Panc1 (cell line): Measurements from ENCODE around the gene CLASRP. TPM values are rescaled to one million over a fixed set of nuclear protein-coding genes. Genes with fewer than 3 reads are reported as not detected.

Source experiments
- ATAC-seq: fragments of 200-7000 bp; cut with Tn5 transposase; 2 replicates; pipeline ENCODE4 v1.9.1; 2020; ENCODE audit warnings: mild to moderate bottlenecking, moderate library complexity
- BruUV-seq: library from RNA; stranded (reverse); fragments of 400-500 nt; replicated peaks from 2 replicates; lab custom pipeline; 2021; lab: Mats Ljungman, UMichigan
- CTCF ChIA-PET: fragments of 300-600 bp; sonication (Branson Sonifier 250); formaldehyde crosslinking; loops from one replicate; lab custom pipeline; 2022; ENCODE audit warnings: antibody characterized with exemption; lab: Charles Lee
- POLR2A ChIA-PET: fragments of 300-600 bp; sonication (Branson Sonifier 250); formaldehyde crosslinking; loops from one replicate; lab custom pipeline; 2022; ENCODE audit warnings: antibody characterized with exemption; lab: Charles Lee
- DNase-seq: peaks from one replicate; pipeline ENCODE4 v3.0.0-alpha.2; 2010; ENCODE audit warnings: low read depth, low spot score
- H3K27ac ChIP-seq: 2 replicates; pipeline ENCODE4 v1.5.1; 2011; ENCODE audit warnings: mild to moderate bottlenecking, low read length, inconsistent platforms
- H3K27me3 ChIP-seq: fragments of 200-500 bp; sonication (Bioruptor generic); 2 replicates; pipeline ENCODE4 v1.6.0; 2014; ENCODE audit warnings: low read length, inconsistent platforms; ENCODE audit not compliant: control insufficient read depth, insufficient read depth
- H3K36me3 ChIP-seq: fragments of 200-500 bp; sonication (Bioruptor generic); 2 replicates; pipeline ENCODE4 v1.5.1; 2014; ENCODE audit warnings: inconsistent platforms, mild to moderate bottlenecking, low read length, moderate library complexity; ENCODE audit not compliant: control insufficient read depth, insufficient read depth
- H3K4me1 ChIP-seq: 2 replicates; pipeline ENCODE4 v1.5.1; 2011; ENCODE audit warnings: inconsistent platforms, mild to moderate bottlenecking, low read length, moderate library complexity; ENCODE audit not compliant: control insufficient read depth, insufficient read depth
- H3K4me3 ChIP-seq, 2 experiments: 2 replicates each; pipeline ENCODE4 v1.5.1; 2011 to 2012; ENCODE audit warnings: low read depth in 2 of 2, low read length in 2 of 2, mild to moderate bottlenecking in 2 of 2, inconsistent platforms in 1 of 2, moderate library complexity in 1 of 2
- H3K9me3 ChIP-seq: fragments of 200-500 bp; sonication (Bioruptor generic); 2 replicates; pipeline ENCODE4 v1.5.1; 2014; ENCODE audit warnings: low read depth, mild to moderate bottlenecking, inconsistent platforms, low read length, moderate library complexity; ENCODE audit not compliant: control insufficient read depth, insufficient read depth
- POLR2AphosphoS5 ChIP-seq: IDR thresholded peaks from 2 replicates; pipeline ENCODE4 v1.6.1; 2012; ENCODE audit warnings: mild to moderate bottlenecking, low read depth, low read length, moderate library complexity
- SIN3A ChIP-seq: IDR thresholded peaks from 2 replicates; pipeline ENCODE4 v1.6.1; 2012; ENCODE audit warnings: low read depth, mild to moderate bottlenecking, low read length, moderate library complexity, borderline replicate concordance; ENCODE audit not compliant: insufficient read depth
- TCF7L2 ChIP-seq: IDR thresholded peaks from 2 replicates; pipeline ENCODE4 v1.6.1; 2011; ENCODE audit warnings: mild to moderate bottlenecking, low read depth, low read length, inconsistent platforms
- in situ Hi-C: cut with HindIII; loops from 2 replicates; pipeline ENCODE4 v1.10.0; 2016; ENCODE audit warnings: low sequenced_read_pairs, low pct_unique_long_range_greater_than_20kb
- intact Hi-C: fragments of 100-400 bp; cut with micrococcal nuclease; formaldehyde crosslinking; loops from one replicate; pipeline ENCODE4 v1.10.0; 2022; ENCODE audit not compliant: unreplicated experiment
- total RNA-seq: library from RNA; stranded (reverse); gene quantifications from one replicate; pipeline ENCODE4 v1.2.1, GENCODE V29; 2021; ENCODE audit not compliant: unreplicated experiment
- TF ChIP-seq, protein P1 (sequence below): fragments of 450-650 bp; IDR thresholded peaks from 2 replicates; pipeline ENCODE4 v1.5.1; 2017; ENCODE audit warnings: mild to moderate bottlenecking
- TF ChIP-seq, protein P2 (sequence below), 2 experiments: IDR thresholded peaks; 2 replicates each; pipeline ENCODE4 v1.6.1; 2011 to 2012; ENCODE audit warnings: low read depth in 2 of 2, control low read depth in 1 of 2, low read length in 1 of 2, mild to moderate bottlenecking in 1 of 2, moderate library complexity in 1 of 2; ENCODE audit not compliant: insufficient read depth in 1 of 2

The CLASRP gene
- total RNA-seq, 1 experiment from 2014 or later = 72.4 TPM

DNA sequence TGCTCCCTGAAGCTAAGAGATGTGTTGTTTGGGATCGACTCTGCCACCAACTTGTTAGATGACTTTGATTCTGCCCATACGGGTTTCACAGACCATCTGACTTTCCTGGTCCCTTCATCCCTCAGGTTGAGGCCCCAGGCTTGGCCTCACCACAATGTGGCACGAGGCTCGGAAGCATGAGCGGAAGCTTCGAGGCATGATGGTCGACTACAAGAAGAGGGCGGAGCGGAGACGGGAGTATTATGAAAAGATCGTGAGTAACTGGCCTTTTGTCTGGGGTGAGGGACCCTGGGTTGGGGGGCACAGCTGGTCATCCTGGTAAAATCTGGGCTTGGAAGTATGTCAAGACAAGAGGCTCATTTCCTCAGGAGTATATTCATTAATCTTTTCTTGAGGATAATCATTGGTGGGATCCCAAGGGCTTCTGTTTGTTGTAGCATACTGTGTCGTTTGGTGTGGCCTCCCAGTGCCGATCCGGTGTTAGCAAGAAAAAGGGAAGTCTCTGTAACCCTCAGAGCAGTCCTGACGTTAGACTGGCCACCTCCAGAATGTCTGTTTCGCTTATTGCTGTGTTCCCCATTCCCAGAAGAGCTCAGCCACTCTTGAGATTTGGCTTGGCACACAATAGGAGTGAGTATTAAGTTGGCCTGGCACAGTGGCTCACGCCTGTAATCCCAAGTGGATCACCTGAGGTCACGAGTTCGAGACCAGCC is 1.4 kb downstream of the CLASRP start:
- intact Hi-C loops (no loop called here), in situ Hi-C loops (no loop called here)
- ATAC-seq = no peak
- Histone ChIP-seq H3K4me1 (peaks cover 6% of the 10 kb centered on the region; the same call in 1 of the 2 replicates), H3K36me3 (peaks cover 5% of the 10 kb centered on the region), H3K27ac (peak overlapping the region; percentile 86; the same call in 1 of the 2 replicates), H3K9me3 (no peaks in the 10 kb centered on the region), H3K27me3 (no peaks in the 10 kb centered on the region), H3K4me3 (peak overlapping the region; percentile 83)
- TSS peak; percentile 87 for BruUV-seq
- ChIA-PET POLR2A (no interaction called here), CTCF (interaction anchor here (1.9 kb wide), 1 partner anchor 20 kb away, joined by 4 read pairs; no protein-coding TSS in a partner anchor)
- no peak for DNase-seq
- TF ChIP-seq, protein P1, sequence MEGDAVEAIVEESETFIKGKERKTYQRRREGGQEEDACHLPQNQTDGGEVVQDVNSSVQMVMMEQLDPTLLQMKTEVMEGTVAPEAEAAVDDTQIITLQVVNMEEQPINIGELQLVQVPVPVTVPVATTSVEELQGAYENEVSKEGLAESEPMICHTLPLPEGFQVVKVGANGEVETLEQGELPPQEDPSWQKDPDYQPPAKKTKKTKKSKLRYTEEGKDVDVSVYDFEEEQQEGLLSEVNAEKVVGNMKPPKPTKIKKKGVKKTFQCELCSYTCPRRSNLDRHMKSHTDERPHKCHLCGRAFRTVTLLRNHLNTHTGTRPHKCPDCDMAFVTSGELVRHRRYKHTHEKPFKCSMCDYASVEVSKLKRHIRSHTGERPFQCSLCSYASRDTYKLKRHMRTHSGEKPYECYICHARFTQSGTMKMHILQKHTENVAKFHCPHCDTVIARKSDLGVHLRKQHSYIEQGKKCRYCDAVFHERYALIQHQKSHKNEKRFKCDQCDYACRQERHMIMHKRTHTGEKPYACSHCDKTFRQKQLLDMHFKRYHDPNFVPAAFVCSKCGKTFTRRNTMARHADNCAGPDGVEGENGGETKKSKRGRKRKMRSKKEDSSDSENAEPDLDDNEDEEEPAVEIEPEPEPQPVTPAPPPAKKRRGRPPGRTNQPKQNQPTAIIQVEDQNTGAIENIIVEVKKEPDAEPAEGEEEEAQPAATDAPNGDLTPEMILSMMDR = no peak
- TF ChIP-seq POLR2AphosphoS5 (no peak), TCF7L2 (no peak), SIN3A (no peak)
- TF ChIP-seq, protein P2, sequence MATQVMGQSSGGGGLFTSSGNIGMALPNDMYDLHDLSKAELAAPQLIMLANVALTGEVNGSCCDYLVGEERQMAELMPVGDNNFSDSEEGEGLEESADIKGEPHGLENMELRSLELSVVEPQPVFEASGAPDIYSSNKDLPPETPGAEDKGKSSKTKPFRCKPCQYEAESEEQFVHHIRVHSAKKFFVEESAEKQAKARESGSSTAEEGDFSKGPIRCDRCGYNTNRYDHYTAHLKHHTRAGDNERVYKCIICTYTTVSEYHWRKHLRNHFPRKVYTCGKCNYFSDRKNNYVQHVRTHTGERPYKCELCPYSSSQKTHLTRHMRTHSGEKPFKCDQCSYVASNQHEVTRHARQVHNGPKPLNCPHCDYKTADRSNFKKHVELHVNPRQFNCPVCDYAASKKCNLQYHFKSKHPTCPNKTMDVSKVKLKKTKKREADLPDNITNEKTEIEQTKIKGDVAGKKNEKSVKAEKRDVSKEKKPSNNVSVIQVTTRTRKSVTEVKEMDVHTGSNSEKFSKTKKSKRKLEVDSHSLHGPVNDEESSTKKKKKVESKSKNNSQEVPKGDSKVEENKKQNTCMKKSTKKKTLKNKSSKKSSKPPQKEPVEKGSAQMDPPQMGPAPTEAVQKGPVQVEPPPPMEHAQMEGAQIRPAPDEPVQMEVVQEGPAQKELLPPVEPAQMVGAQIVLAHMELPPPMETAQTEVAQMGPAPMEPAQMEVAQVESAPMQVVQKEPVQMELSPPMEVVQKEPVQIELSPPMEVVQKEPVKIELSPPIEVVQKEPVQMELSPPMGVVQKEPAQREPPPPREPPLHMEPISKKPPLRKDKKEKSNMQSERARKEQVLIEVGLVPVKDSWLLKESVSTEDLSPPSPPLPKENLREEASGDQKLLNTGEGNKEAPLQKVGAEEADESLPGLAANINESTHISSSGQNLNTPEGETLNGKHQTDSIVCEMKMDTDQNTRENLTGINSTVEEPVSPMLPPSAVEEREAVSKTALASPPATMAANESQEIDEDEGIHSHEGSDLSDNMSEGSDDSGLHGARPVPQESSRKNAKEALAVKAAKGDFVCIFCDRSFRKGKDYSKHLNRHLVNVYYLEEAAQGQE (IDR thresholded peaks at IDR 0.05; ENCODE audit: insufficient read depth in 1 of 2, low read depth in 2 of 2, low read length in 1 of 2) = no peak

DNA sequence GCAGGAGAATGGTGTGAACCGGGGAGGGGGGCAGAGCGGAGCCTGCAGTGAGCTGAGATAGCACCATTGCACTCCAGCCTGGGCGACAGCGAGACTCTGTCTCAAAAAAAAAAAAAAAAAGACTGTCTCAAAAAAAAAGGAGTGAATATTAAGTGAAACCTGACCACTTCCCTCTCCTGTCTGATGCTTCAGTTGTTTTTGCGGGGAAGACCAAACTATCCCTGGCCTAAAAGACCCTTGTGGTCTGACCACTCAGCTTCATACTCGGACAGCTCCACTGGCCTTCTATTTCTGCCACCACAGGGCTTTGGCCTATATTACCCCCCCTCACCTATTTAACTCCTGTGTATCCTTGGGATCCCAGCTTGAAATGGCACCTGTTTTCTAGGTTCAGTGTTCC is 2.3 kb downstream of the CLASRP start:
- H3K4me1 ChIP-seq = peaks cover 6% of the 10 kb centered on the region; the same call in 1 of the 2 replicates
- no TSS peak for BruUV-seq
- in situ Hi-C loops (no loop called here), intact Hi-C loops (no loop called here)
- TF ChIP-seq, protein P2 (IDR thresholded peaks at IDR 0.05; ENCODE audit: insufficient read depth in 1 of 2, low read depth in 2 of 2, low read length in 1 of 2) = no peak
- no peak for TF ChIP-seq SIN3A
- TF ChIP-seq, protein P1 = no peak
- no peak for TF ChIP-seq POLR2AphosphoS5
- no peak for TF ChIP-seq TCF7L2
- H3K9me3 ChIP-seq = no peaks in the 10 kb centered on the region
- ChIA-PET POLR2A (no interaction called here), CTCF (no interaction called here)
- no peaks in the 10 kb centered on the region for H3K27me3 ChIP-seq
- no peak overlapping the region for H3K4me3 ChIP-seq
- no peak for DNase-seq
- ATAC-seq = no peak
- no peak overlapping the region for H3K27ac ChIP-seq
- H3K36me3 ChIP-seq = peaks cover 5% of the 10 kb centered on the region
